OCI-LY3 (cell line): ENCODE measurements around the gene SLC4A7.

Experiments used
- EZH2phosphoT487 ChIP-seq: fragments of 200-600 bp; shearing (Covaris generic); IDR thresholded peaks from 2 replicates; pipeline ENCODE4 v1.6.1; 2018; ENCODE audit warnings: antibody characterized with exemption, mixed run types, low read depth
- TF ChIP-seq, protein P1 (sequence below): fragments of 200-600, 300-600 bp; sonication (generic); IDR thresholded peaks from 2 replicates; pipeline ENCODE4 v1.5.1; 2014; ENCODE audit warnings: antibody characterized with exemption, low read length, low read depth

DNA sequence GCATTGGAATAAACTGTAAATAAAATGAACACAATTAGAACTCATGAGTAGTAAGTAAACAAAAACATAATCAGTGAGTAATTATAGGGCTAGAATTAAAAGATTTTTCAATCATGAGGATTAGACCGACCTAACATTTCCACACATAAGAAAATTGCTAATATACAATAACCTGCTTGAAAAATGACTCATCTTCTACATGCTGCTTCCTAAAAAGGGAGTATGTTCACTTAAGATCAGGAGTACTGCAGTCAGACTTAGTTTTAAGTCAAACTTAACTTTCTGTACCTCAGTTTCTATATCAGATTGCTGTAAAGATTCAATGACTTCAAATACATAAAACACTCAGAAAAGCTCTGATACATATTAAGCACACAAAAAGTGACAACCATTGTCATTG lies 92.4 kb downstream of the SLC4A7 start:
- TF ChIP-seq, protein P1, sequence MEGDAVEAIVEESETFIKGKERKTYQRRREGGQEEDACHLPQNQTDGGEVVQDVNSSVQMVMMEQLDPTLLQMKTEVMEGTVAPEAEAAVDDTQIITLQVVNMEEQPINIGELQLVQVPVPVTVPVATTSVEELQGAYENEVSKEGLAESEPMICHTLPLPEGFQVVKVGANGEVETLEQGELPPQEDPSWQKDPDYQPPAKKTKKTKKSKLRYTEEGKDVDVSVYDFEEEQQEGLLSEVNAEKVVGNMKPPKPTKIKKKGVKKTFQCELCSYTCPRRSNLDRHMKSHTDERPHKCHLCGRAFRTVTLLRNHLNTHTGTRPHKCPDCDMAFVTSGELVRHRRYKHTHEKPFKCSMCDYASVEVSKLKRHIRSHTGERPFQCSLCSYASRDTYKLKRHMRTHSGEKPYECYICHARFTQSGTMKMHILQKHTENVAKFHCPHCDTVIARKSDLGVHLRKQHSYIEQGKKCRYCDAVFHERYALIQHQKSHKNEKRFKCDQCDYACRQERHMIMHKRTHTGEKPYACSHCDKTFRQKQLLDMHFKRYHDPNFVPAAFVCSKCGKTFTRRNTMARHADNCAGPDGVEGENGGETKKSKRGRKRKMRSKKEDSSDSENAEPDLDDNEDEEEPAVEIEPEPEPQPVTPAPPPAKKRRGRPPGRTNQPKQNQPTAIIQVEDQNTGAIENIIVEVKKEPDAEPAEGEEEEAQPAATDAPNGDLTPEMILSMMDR = no peak
- no peak for TF ChIP-seq EZH2phosphoT487
